Coronary artery (tissue), 2 donors: Measurements from ENCODE around the gene EXOC3L2.

Source experiments
- DNase-seq: peaks from one replicate; pipeline ENCODE4 v3.0.0-alpha.2; 2017; ENCODE audit warnings: low spot score
- H3K27ac ChIP-seq, 2 donors: fragments of 200-600 bp; sonication (generic); one replicate each; pipeline ENCODE4 v1.5.1; 2016 to 2019
- H3K4me3 ChIP-seq: fragments of 200-600 bp; sonication (generic); 2 replicates; pipeline ENCODE4 v1.5.1; 2016; ENCODE audit warnings: mild to moderate bottlenecking, moderate library complexity
- CTCF ChIP-seq: fragments of 200-600 bp; sonication (generic); IDR thresholded peaks from one replicate; pipeline ENCODE4 v1.5.1; 2019; ENCODE audit warnings: antibody characterized with exemption

EXOC3L2 gene

GRCh38 chr19:45195764-45196163 lies 49.4 kb downstream of the EXOC3L2 start:
- H3K27ac ChIP-seq, result no peak overlapping the region
- no peak overlapping the region for H3K4me3 ChIP-seq
- TF ChIP-seq CTCF, result no peak
- no peak for DNase-seq

- no peak for TF ChIP-seq CTCF
- Histone ChIP-seq H3K27ac (no peak overlapping the region), H3K4me3 (no peak overlapping the region)
- DNase-seq, result no peak
Measured at GRCh38 chr19:45191375-45191774, 53.8 kb downstream of the EXOC3L2 start.

- no peak overlapping the region for H3K27ac ChIP-seq
- H3K4me3 ChIP-seq, result no peak overlapping the region
- no peak for TF ChIP-seq CTCF
- no peak for DNase-seq
Measured at GRCh38 chr19:45189971-45190370, 55.2 kb downstream of the EXOC3L2 start.

- no peak for TF ChIP-seq CTCF
- DNase-seq, result no peak
- H3K27ac ChIP-seq, result no peak overlapping the region
- H3K4me3 ChIP-seq, result no peak overlapping the region
Measured at GRCh38 chr19:45187421-45188100, 57.6 kb downstream of the EXOC3L2 start.

GRCh38 chr19:45186509-45187334 lies 58.5 kb downstream of the EXOC3L2 start:
- Histone ChIP-seq H3K27ac (no peak overlapping the region), H3K4me3 (no peak overlapping the region)
- no peak for TF ChIP-seq CTCF
- DNase-seq, result no peak

GRCh38 chr19:45184115-45184514 lies 61.1 kb downstream of the EXOC3L2 start:
- DNase-seq, result no peak
- no peak for TF ChIP-seq CTCF

GRCh38 chr19:45182758-45183157 lies 62.4 kb downstream of the EXOC3L2 start:
- TF ChIP-seq CTCF, result no peak
- H3K27ac ChIP-seq, result no peak overlapping the region
- H3K4me3 ChIP-seq, result no peak overlapping the region
- no peak for DNase-seq

More at GRCh38 chr19:45184115-45184514, 61.1 kb downstream of the EXOC3L2 start:
- no peak overlapping the region for H3K4me3 ChIP-seq
- no peak overlapping the region for H3K27ac ChIP-seq
